ENCODE results near the gene SLC30A1.
"Not testable (repeated sequence)": the region's sequence is repeated elsewhere in the genome, so short reads cannot be mapped to it uniquely, and the experiment has no call there.

Gene SLC30A1

DNA sequence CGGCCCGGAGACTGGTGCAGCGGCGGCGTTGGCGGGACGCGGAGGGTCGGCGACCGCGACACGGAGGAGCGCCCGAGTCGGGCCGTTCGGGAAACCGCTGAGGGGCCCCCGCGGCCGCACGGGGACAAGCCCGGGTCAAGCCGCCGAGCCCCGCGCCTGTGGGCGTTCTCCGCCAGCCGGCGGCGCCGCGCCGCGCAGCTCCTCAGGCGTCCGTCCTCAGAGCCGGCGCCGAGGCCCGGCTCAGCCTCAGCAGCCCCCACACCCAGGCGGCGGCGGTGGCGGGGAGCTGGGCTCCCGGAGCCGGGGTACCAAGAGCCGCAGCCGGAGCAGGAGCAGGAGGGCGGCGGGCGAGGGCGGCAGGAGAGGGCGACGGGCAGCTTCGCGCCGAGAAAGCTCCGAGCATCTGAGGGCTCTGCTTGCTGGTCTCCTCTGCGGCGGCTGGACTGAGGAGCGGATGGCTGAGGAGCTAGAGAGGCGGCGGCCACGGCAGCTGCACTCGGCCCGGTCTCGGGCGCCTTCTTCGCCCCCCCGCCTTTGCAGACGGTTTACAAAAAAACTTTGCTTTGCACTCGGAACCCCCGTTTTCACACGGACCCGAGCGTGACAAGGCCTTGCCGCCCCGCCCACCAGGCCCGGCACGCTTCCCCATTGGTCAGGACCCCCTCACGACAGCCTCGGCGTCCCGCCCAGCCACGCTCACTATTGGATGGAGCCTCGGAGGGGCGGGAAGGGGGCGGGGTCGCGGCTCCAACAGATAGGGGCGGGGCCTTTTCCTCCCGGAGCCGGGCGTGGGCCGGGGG lies at the start of gene SLC30A1:
Gene SLC30A1, minus strand, starts transcription at position 522 of the 800 bp plus-strand sequence. CDS start 549 bp downstream, outside the sequence.
- peak; percentile 92 for DNase-seq

DNA sequence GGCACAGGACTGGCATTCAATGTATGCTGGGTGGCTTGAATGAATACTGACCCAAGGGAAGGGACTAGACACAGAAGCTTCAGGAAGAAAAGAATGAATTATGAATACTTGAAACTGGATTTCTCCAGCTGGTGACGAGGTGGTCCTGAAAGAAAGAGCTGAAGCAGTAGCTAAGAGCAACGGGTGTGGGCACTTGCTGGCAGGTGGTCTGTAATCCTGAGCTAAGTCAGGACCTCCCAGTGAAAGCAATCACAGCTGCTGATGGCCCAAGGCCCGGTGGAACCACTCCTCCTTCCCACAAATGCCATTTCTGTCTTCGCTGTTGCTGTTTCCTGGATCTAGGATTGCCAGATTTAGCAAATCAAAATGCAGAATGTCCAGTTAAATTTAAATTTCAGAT lies 49.5 kb upstream of the SLC30A1 start:
- DNase-seq, result no peak

GRCh38 chr1:211627259-211627658 lies 48.3 kb upstream of the SLC30A1 start:
- no peak for DNase-seq

GRCh38 chr1:211625866-211626265 lies 46.9 kb upstream of the SLC30A1 start:
- DNase-seq, result not testable (repeated sequence)

- no peak for DNase-seq
Observed at GRCh38 chr1:211625040-211625439, 46.1 kb upstream of the SLC30A1 start.

DNA sequence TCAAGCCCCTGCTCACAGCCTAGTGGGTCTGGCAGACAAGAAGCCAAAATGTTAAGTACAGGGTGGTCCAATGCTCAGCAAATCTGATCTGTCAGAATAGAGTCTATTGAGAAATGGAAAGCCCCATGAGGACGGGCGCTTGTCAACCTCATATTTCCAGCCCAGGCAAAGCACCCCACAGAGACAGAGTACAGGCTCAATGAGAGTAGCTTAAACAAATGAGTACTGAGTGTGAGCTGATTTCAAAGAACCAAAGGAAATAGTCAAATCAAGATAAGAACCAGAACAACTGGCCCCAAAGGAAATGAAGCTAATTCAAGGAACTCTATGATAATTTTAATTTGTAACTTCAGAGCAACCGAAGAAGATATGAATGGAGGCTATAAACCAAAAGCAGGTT lies 44.6 kb upstream of the SLC30A1 start:
- DNase-seq, result no peak

GRCh38 chr1:211621447-211622198 lies 42.7 kb upstream of the SLC30A1 start:
- DNase-seq, result no peak

DNA sequence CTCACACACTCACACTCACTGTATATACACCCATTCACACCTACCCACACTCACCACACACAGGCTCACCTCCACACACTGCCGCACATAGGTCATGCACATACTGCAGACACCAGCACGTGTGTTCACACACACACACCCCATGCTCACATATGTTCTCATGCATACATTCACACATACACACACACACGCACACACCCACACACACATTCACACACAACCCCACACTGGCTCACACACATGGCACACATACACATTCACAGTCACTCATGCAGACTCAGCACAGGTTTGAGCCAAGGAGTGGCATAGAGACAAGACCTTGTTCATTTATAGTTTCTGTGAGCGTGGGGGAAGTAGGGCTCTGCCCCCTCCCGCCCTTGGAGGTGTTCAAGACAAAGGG lies 41.1 kb upstream of the SLC30A1 start:
- no peak for DNase-seq

GRCh38 chr1:211619033-211619996 lies 40.4 kb upstream of the SLC30A1 start:
- no peak for DNase-seq

GRCh38 chr1:211616965-211617297 lies 38.0 kb upstream of the SLC30A1 start:
- no peak for DNase-seq

GRCh38 chr1:211616231-211616964 lies 37.4 kb upstream of the SLC30A1 start:
- no peak for DNase-seq

- no peak for DNase-seq
Observed at GRCh38 chr1:211614615-211615014, 35.7 kb upstream of the SLC30A1 start.

- no peak for DNase-seq
Observed at GRCh38 chr1:211613951-211614350, 35.0 kb upstream of the SLC30A1 start.

- no peak for DNase-seq
Observed at GRCh38 chr1:211613108-211613947, 34.4 kb upstream of the SLC30A1 start.

DNA sequence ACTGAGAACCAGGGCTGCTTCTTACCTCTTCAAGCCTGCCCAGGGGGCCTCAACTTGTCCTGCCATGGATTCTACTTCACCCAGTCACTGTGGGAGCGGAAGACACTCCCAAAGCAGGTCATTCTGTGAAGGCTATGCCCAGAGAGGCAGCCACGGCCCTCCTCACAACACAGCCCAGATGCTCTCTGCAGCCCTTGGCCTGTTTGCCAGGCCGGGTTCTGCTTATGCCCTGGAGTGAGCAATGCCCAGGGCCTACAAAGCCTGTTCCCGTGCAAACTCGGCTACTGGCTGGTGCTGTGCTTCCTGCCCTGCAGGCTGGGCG lies 33.8 kb upstream of the SLC30A1 start:
- DNase-seq, result no peak

DNA sequence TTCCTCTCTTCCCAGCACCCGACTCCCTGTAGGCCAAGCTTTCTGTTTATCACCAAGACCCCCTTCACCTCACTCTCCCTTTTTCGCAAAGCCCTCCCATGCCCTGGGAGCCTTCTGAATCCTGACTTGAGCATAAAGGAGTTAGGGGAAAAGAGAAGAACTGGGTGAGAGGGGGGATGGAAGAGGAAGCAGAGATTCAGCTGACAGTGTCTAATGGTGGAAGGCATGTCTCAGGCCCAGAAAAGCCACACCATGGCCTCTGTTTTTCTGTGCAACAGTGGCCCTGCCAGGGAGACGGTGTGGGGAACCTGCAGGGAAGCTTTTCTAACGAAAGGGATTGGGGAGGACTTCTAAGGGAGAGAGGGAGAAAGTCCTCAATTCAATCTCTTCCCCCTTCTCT lies 32.9 kb upstream of the SLC30A1 start:
- DNase-seq, result no peak

- peak; percentile 77 for DNase-seq
Observed at GRCh38 chr1:211610779-211611556, 32.0 kb upstream of the SLC30A1 start.

- DNase-seq, result no peak
Observed at GRCh38 chr1:211609120-211610024, 30.4 kb upstream of the SLC30A1 start.

DNA sequence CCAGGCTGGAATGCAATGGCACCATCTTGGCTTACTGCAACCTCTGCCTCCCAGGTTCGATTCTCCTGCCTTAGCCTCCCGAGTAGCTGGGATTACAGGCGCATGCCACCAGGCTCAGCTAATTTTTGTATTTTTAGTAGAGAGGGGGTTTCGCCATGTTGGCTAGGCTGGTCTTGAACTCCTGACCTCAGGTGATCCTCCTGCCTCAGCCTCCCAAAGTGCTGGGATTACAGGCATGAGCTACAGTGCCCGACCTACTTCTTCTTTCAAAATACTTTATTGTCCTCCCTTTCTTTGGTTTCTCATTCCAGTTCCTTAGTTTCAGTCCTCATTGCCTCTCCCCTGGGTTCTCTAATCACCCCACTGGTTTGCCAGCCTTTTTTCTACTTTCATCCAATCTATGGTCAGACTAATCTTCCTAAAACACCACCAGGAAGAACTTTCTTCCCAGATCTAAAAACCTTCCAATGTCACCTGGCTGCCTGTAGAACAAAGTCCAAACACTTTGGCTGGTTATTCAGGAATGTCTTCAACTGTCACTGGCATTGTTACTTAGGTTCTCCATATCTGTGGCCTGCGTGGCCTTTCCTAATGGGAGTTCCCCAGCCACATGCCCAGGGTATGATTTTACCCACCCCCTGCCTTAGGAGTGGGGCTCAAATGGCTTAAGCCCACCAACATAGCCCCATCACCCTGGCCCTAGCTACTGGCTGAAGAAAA lies 29.0 kb upstream of the SLC30A1 start:
- no peak for DNase-seq

Data from DMS 273 treated with DMSO at 0.1 percent for 48 hours (cell line).